GM18526 (cell line): ENCODE measurements around the gene PLXNA4.

Source experiments
- POLR2A ChIP-seq: IDR thresholded peaks from 3 replicates; pipeline ENCODE4 v1.6.1; 2011; ENCODE audit not compliant: insufficient read length; ENCODE audit errors: extremely low read depth

Gene PLXNA4

DNA sequence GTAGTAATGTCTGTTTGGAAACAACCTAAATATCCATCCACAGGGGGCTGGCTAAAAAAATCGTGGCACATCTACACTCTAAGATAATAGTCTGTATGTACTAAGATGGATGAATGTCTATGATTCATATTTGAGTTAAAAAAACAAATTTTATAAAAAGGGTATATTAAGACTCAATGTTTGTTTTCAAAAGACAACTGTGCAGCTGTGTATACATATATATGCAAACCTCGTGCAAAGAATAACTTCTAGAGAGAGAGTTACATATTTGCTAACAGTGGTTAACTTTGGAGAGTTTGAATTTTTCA lies 323.5 kb downstream of the PLXNA4 start:
- TF ChIP-seq POLR2A, result no peak

GRCh38 chr7:132251327-132251659 lies 325.0 kb downstream of the PLXNA4 start:
- no peak for TF ChIP-seq POLR2A

DNA sequence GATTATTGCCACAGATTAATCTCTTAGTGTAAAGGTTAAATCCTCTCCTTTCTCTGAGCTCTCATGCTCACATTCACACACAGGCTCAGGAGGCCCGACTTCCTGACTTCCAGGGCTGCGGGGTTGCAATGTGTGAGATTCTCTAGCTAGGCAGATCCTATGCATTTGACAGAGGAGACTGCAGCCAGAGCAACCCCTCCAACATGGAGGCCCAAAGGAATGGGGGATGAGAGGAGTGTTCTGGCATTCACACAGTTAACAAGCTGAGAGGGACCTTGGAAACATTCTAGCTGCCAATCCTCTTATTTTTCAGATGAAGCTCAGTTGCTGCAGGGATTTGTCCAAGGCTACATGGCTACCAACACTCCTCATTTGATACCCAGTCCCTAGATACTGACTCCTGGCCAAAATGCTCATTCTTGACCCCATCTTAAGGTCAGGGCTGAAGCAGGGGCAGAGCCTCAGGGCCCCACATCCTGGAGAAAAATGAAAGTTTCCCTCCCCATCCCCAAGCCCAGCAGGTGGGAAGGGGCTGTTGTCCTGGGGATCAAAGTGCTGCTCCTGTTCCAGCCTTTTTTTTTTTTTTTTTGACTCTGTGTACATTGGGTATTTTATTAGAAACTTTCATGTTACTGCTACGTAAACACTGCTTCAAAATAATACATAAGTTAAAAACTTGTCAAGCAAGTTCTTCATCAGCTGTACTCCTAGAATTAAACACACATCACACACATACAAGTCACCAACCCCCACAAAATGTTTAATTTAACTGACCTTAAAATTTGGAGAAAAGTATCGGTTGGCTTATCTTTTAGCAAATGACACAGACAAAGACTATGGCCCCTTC lies 325.6 kb downstream of the PLXNA4 start:
- no peak for TF ChIP-seq POLR2A

DNA sequence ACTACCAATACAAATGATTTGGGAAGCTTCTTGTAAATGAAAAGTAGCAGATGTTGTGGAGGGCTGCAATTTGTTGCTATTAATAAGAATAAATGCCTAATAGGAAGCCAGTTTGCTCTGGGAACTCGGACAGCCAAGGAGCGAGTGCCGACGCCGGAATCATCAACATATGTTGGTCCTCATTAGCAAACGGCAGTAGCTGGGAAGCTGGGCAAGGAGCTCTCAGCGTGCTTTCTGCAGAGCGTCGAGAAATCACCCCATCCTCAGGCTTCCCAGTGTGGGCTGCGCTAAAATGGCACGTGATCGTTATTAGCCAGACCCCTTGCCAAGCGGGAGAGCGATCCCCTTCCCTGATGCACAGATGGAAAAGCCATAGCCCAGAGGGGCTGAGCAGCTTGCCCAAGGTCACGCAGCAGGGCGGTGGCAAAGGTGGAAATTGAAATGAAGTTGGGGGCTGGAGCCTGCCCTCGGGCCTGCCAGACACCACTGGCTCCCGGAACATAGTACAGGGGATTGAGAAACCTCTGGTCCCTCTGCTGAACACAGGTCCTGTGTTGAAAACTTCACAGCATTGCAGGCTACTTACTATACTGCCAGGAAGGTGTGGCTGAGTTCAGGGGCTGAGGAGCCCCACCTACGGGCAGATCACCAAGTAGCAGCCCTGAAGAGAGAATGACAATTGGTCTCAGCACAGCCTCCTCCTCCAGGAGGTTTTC lies 326.9 kb downstream of the PLXNA4 start:
- no peak for TF ChIP-seq POLR2A

GRCh38 chr7:132248841-132249240 lies 327.4 kb downstream of the PLXNA4 start:
- no peak for TF ChIP-seq POLR2A

GRCh38 chr7:132247995-132248618 lies 328.2 kb downstream of the PLXNA4 start:
- TF ChIP-seq POLR2A, result no peak

DNA sequence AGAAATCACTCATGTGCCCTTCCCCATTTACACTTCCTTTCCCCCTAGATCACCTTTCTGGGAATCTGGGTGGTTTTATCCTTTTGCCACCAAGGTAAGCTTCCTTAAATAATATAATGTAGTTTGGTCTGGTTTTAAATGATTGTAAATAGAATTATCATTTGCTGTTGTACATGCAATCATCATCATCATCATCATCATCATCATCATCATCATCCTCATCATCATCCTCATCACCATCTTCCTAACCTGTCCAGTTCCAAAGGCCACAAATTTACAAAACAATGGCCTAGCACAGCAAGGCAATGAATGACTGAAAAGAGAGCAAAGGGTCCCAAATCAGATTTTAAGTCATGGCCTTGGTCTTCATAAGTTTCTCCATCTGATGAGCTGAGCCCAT lies 329.7 kb downstream of the PLXNA4 start:
- no peak for TF ChIP-seq POLR2A

DNA sequence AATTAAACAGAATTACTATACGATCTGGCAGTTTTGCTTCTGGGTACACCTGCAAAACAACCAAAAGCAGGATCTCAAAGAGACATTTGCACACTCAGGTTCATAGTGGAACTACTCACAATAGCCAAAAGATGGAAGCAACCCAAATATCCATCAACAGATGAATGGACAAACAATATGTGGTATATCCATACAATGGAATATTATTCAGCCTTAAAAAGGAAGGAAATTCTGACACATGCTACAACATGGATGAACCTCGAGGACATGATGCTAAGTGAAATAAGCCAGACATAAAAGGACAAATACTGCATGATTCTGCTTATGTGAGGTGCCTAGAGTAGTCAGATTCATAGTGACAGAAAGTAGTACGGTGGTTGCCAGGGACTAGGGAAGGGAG lies 330.7 kb downstream of the PLXNA4 start:
- TF ChIP-seq POLR2A, result no peak

DNA sequence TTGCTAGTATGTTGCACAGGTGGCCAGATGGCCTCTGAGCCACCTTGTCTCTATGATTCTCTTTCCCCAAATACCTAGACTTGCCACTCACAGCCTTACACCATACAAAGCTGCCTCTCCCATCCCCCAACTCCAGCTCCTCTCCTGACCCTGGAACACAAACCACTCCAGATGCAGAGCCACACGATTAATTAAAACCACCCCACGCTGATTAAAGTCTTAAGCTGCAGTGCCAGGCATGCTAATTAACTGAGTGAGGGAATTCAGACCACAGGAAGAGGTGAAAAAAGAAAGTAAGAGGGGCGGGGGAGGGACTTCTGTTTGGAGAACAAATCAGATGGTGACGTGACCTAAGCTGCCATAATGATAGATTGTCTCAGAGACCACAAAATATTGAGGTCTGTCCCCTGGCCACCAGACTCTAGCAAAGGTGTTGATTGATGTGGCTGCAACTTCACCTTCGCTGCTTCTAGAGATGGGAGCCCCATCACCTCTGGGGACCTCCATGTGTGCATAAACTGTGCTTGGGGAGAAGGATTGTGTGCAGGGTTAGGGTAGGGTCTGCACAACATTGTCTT lies 331.3 kb downstream of the PLXNA4 start:
- no peak for TF ChIP-seq POLR2A

- no peak for TF ChIP-seq POLR2A
Measured at GRCh38 chr7:132243463-132243862, 332.8 kb downstream of the PLXNA4 start.

GRCh38 chr7:132243051-132243450 lies 333.2 kb downstream of the PLXNA4 start:
- no peak for TF ChIP-seq POLR2A

DNA sequence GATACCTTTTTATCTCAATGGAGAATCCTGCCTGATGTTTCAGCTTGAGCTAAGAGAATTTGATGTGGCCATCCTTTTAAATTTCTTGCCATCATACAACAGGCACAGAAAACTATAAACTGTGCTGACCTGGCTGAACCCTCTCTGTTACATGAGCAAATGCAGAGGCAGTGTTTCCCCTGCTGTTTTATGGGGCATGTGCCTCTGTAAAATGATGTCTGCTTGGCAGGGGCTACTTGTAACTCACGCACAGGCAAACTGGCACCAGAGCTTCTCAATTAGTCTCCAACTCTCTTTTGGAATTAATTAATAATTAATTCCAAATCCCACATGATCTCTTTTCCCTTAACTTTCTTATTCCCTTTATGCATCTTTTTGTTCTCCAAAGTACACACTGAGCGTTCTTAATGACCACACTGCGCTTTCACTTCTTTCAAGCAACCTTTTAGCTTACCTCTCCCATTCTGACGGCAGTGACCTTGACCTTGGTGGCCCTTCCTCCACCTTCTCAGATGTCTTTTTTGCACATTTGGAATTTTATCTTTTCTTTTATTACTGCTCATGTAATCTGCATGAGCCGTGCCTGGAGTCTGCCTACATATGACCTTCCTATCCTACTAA lies 334.0 kb downstream of the PLXNA4 start:
- TF ChIP-seq POLR2A, result no peak

DNA sequence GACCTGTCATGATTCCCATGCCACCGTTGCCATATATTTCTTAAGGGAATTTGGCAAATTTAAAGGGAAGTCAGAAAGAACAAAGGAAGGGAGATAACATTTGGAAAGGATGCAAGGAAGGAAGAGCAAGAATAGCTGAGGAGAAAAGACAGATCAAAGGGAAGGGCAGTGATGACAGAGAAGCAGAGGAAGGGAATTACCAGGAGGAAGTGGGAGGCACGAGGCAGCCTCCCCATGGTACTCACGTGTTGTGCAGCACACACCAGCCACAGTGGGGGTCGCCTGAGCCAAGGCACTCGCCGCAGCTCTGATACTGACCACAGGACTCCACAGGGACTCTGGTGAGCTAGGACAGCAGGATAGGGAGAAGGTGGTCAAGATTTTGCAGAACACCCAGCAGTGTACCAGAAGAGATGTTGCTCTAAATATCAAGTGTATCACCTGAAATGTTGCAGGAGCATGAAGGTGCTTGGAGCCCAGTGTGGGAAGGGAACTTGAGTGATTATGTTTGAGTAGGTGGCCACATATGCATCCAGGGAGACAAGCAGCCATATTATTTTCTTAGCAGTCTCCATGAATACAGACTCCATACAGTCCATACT lies 335.3 kb downstream of the PLXNA4 start:
- no peak for TF ChIP-seq POLR2A

GRCh38 chr7:132240262-132240661 lies 336.0 kb downstream of the PLXNA4 start:
- TF ChIP-seq POLR2A, result no peak

DNA sequence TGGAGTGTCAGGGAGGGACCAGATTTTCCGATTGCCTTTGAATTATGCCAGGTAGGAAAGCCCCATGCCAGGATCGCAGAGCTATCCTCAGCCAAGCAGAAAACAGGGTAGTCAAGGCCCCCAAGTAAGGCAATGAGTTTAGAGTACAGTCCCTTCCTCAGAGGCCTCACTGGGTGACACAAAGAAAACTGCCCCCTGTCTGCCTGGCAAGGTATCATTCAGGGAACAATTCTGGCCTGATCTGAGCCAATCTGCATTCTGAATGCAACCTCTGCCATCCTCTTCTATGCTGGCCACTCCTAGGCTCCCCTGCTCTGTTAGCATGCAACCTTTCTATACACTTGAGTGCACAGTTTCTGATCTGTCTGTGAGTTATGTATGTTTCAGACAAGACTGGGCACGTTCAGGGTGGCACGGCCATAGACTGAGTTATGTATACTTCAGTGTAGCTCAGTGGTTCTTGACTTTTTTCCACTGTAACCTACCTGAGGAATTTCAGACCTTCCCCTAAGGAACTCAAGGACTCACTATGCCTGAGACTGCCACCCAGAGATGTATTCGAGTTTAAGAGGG lies 336.8 kb downstream of the PLXNA4 start:
- no peak for TF ChIP-seq POLR2A

- TF ChIP-seq POLR2A, result no peak
Measured at GRCh38 chr7:132234711-132235110, 341.6 kb downstream of the PLXNA4 start.
